ENCODE measurements around the gene ABCC4.
"Not testable (repeated sequence)": the region's sequence is repeated elsewhere in the genome, so short reads cannot be mapped to it uniquely, and the experiment has no call there.

Gene ABCC4

DNA sequence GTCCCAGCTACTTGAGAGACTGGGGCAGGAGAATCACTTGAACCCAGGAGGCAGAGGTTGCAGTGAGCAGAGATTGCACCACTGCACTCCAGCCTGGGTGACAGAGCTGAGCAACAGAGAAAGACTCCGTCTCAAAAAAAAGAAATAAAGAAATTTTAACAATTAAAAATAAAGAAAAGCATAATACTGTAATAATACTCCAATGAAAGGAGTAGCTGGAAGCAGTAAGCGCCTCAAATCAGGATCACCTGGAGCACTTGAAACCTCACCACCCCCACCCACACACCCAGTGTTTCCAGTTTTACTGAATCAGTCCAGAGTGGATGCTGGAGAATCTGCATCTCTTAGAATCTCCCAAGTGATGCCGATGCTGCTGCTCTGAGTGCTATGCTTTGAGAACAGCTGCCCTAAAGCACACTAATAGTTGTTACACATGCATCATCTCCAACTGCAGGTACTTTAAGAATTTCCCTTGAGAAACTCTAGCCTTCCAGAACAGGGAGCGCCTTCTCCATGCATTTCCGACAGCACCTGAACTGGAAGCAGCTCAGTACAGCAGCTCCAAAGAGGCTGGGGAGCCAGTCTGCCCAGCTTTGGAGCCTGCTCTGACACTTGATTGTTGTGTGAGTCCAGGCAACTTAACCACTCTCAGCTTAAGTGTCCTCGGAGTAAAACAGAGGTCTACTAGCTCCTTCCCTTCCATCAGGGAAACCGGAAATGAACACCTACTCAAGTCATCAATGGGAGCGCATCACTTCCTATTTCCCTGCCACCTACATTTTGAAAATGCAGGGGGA is 2.9 kb downstream of the ABCC4 start:
- DNase-seq (ENCODE audit: low read depth, low spot score), result no peak

DNA sequence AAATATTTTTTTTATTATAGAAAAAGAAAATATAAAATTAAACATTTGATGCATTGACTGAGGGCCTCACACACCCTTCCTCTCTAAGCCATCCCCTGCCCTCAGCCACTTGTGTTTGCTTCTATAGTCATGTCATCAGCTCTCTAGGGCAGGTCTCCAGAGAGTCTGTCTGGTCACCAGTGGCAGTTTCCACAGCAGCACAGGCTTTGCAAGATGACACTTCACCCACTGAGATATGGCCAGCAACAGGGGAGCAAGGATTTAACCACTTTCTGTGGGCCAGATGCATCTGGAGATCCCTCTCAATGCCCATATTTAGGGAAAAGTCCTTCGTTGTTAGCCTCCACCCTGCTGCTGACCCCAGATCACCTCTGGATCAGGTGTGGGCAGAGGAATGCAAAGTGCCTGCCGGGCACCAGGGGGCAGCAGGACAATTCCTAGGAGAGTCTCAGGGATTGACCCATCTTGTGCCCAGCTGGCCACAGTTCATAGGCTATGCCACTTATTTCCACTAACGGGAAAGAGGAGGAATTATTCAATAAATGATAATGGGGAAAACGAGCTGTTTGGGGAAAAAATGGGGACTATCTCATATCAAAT is 4.8 kb downstream of the ABCC4 start:
- no peak for DNase-seq (ENCODE audit: low read depth, low spot score)

DNA sequence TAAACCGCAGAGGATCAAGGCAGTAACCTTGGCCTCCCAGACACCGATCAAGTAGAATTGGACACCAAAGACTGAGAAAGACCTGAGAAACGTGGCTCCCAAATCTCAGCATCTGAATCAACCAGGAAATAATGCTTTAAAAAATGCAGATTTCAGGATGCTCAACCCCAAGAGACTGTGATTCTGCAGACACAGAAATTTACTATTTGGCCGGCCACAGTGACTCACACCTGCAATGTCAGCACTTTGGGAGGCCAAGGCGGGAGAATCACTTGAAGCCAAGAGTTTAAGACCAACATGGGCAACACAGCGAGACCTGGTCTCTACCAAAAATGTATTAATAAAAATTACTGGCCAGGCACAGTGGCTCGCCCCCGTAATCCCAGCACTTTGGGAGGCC is 6.2 kb downstream of the ABCC4 start:
- DNase-seq (ENCODE audit: low read depth, low spot score), result no peak

DNA sequence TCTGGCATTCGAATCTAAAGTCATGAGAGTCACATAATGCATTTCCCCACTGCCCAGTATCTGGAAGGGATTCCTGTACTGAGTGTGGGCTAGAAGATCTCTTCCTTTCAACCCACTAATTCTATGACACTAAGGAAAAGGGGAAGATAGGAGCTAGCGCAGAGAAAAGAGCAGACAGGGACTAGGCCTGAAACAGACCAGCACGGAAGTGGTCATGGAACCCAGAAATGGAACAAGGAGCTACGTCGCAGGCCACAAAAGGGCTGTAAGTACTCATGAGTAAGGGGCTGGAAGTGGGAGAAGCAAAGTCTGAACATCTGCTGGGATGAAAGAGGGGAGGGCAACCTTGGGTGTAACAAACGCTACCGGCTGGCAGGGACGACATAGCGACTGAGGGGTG is 8.6 kb downstream of the ABCC4 start:
- DNase-seq (ENCODE audit: low read depth, low spot score), result no peak

DNA sequence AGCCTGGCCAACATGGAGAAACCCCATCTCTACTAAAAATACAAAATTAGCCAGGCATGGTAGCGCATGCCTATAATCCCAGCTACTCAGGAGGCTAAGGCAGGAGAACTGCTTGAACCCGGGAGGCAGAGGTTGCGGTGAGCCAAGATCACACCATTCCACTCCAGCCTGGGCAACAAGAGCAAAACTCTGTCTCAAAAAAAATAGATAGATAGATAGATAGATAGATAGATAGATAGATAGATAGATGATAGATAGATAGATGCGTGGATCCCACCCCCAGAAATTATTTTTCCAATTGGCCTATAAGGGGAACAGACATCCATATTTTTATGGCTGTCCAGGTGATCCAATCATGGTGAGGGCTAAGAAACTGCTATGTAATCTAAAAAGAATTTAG is 11.3 kb downstream of the ABCC4 start:
- DNase-seq (ENCODE audit: low read depth, low spot score), result not testable (repeated sequence)

DNA sequence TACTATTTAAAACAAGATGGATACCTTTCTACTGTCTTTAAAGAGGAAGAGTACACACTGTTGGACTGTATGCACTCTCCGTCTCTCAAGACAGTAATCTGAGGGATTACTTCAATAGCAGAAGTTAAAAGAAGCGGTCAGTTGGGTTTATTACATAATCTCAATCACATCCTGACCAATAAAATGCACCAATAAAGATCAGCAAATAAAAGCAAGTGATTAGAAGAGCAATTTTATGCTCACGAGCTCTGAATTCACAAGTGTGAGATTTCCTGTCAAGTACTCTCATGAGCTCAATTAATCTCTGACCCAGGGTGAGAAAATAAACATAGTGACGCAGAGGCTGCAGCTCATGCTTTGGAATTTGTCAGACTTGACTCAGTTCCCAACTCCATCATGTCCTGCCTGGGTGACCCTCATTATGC is 12.2 kb downstream of the ABCC4 start:
- DNase-seq (ENCODE audit: low read depth, low spot score), result no peak

DNA sequence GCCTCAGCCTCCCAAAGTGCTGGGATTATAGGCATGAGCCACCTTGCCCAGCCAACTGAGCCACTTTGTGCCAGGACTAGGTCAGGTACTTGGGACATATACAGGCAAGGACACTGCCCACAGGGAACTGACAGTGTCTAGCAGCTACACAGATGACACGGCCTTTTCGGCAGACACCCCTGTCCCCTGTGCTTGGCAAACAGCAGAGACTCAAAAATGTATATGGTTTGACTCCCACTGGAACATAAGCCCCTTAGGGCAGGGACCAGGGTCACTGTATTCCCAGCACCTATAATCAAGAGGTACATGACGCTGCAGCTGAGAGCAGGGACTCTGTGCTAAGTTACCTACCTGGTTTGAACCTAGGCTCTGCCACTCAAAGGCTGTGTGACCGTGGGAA is 16.8 kb downstream of the ABCC4 start:
- no peak for DNase-seq (ENCODE audit: low read depth, low spot score)

DNA sequence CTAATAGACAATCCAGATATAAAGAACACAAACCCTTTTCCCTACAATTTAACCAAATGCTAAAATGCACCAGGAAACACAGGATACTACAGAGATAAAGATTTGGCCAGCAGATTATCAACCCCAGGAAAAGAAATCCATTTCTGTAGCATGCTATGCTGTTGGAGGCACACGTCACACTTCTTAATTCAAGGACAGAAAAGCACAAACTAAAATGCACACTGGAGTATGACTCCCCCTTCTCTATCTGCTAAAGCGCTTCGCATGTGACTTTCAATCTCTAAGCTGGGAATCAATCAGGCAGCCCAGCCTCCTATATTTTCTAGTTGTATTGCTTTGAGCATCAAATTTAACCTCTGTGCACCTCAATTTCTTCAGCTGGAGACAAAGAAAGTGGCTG is 22.2 kb downstream of the ABCC4 start:
- DNase-seq (ENCODE audit: low read depth, low spot score), result no peak

DNA sequence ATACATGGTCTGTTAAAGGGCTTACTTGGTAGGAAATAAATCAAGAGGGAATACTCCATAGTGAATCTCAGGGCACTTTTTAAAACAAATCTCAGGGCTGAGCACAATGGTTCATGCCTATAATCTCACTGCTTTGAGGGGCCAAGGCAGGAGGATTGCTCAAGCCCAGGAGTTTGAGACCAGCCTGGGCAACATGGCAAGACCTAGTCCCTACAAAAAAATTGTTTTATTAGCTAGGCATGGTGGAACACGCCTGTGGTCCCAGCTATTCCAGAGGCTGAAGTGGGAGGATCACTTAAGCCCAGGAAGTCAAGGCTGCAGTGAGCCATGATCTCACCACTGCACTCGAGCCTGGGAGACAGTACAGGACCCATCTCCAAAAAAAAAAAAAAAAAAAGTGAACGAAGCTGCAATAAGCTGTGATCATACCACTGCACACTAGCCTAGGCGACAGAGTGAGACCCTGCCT is 25.2 kb downstream of the ABCC4 start:
- DNase-seq (ENCODE audit: low read depth, low spot score), result no peak

DNA sequence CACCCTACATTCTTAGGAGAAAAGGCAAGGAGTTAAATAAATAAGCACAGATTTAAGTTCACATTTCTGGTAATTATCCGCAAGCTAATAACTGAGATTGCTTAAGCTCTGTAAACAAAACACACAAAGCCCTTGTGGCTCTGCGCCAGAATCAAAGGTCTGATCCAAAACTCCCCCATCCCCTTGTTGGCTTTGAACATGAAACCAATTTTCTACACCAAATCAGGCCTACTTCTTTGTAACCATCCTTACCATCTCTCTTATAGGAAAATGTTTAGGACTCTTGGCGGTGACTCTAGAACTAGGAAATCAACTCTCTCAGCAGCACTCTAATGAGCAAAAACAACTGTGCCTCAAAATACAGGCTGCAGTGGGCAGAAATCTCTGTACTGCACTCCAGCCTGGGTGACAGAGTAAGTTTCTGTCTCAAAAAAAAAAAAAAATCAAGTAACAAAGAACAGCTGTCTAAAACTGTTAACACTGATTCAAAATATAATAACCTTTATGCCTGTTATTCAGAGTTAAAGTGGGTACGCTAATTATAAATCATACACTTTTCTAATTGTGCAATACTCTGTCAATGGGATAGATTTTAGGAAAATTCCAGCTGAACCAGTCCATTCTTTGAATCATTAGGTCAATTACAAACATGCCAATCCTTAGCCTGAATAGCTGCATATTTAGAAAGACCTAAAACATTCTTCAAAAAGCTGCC is 25.8 kb downstream of the ABCC4 start:
- no peak for DNase-seq (ENCODE audit: low read depth, low spot score)

DNA sequence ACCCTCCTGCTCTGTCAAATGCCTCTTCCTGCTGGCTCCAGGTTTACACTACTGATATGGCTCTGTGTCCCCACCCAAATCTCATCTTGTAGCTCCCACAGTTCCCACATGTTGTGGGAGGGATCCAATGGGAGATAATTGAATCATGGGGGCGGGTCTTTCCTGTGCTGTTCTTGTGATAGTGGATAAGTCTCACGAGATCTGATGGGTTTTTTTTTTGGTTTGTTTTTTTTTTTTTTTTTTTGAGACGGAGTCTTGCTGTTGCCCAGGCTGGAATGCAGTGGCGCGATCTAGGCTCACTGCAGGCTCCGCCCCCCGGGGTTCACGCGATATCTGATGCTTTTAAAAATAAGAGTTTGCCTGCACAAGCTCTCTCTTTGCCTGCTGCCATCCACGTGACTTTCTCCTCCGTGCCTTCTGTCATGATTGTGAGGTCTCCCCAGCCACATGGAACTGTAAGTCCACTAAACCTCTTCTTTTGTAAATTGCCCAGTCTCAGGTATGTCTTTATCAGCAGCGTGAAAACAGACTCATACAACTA is 27.6 kb downstream of the ABCC4 start:
- not testable (repeated sequence) for DNase-seq (ENCODE audit: low read depth, low spot score)

DNA sequence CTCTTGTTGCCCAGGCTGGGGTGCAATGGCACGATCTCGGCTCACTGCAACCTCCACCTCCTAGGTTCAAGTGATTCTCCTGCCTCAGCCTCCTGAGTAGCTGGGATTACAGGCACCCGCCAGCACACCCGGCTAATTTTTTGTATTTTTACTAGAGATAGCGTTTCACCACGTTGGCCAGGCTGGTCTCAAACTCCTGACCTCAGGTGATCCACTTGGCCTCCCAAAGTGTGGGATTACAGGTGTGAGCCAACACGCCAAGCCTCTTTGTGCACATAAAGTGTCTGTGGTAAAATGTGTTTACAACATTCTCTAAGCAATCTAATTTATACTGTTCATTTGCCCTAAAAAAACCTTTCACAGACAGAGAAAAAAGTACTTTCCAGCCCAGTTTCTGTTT is 29.2 kb downstream of the ABCC4 start:
- DNase-seq (ENCODE audit: low read depth, low spot score), result not testable (repeated sequence)

DNA sequence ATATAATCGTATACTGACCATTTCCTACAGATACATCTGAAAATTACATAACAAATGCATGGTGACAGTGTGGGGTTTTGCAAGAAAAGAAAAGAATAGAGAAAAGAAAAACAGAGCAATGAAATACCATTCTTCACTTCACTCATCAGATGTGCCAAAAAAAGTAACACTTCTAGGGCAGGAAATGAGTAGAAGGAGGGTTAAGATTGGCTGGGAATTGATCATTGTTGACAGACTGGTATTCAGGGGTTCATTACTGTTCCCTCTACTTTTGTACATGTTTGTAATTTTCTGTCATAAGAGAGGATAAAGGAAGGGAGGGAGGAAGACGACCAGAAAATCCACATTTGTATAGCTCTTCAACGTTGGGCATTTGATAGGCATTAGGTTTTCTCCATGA is 31.5 kb downstream of the ABCC4 start:
- no peak for DNase-seq (ENCODE audit: low read depth, low spot score)

DNA sequence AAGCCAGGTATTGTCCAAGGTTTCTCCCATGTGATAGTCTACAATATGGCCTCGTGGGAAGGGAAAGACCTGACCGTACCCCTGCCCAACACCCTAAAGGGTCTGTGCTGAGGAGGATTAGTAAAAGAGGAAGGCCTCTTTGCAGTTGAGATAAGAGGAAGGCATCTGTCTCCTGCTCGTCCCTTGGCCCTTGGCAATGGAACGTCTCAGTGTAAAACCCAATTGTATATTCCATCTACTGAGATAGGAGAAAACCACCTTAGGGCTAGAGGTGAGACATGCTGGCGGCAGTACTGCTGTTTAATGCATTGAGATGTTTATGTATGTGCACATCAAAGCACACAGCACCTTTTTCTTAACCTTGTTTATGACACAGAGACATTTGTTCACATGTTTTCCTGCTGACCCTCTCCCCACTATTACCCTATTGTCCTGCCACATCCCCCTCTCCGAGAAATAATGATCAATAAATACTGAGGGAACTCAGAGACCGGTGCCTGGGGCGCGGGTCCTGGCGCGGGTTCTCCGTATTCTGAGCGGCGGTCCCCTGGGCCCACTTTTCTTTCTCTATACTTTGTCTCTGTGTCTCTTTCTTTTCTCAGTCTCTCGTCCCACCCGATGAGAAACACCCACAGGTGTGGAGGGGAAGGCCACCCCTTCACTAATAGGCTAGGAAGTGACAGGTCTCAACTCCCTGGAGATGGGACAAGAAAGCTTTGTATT is 32.7 kb downstream of the ABCC4 start:
- not testable (repeated sequence) for DNase-seq (ENCODE audit: low read depth, low spot score)

DNA sequence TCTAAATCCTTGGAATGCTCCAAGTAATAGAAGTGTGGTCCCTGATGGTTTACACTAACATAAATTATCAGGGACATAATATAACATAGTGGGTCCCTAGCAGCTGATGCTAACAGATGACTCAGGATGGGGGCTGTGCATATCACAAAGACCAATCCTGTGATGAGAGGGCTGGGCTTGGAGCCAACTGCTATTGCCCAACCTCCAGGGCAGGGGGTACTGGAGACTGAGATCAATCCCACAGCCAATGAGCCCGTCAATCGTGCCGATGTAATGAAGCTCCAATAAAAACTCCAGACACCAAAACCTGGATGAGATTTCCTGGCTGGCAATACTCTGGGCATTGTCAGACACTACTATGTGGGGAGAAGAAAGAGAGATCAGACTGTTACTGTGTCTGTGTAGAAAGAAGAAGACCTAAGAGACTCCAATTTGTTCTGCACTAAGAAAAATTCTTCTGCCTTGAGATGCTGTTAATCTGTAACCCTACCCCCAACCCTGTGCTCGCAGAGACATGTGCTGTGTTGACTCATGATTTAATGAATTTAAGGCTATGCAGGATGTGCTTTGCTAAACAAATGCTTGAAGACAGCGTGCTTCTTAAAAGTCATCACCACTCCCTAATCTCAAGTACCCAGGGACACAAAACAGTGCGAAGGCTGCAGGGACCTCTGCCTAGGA is 33.4 kb downstream of the ABCC4 start:
- peak; percentile 36 for DNase-seq (ENCODE audit: low read depth, low spot score)

DNA sequence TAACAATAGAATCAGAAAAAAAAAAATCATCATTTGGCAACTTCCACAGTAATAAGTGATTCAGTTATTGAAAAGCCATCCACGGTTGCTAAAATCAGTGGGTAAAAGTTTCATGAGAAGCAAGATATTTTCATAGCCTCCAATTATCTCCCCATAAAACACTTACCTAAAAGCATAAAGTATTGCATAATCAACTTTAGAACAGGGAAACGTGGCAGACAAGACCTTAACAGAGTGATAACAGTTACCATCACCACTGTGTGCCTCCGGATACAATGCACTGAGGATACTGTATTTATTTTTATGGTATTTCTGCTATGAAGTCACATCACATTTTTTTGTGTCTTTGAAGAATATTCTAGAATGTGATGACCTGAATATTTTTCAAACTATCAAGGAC is 37.0 kb downstream of the ABCC4 start:
- no peak for DNase-seq (ENCODE audit: low read depth, low spot score)

DNA sequence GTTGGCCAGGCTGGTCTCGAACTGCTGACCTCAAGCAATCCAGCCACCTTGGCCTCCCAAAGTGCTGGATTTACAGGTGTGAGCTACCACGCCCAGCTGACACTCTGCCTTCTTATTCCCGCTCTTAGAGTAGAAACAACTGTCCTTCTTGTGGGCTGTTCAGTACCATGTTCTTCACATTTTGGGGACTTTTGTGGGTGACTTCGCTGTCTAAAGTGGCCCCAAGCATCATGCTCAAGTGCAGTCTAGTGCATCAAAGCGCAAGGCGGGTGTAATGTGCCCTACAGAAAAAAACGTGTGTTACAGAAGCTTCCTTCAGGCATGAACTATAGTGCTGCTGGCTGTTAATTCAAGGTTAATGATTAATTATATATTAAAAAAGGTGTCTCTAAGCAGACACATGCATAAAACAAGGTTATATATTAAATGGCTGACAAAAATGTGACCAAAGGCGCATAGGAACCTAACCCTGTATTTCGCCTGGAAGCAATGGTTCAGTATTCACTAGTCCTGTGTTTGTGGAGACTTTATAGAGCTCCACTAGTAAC is 38.3 kb downstream of the ABCC4 start:
- DNase-seq (ENCODE audit: low read depth, low spot score), result no peak

DNA sequence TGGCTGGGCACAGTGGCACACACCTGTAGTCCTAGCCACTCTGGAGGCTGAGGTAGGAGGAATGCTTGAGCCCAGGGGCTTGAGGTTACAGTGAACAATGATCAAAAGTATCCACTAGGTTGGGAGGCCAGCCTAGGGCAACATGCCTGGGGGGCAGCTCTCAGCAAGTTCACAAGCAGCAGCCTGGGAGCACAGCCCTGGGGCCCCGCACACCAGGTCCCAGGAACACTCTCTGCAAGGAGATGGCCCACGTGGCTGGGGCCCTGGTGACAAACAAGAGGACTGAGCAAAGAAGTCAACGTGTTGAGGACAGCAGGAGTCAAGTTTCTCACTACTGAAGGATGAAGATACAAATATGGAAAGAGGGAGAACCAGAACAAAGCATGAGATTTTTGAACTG is 39.3 kb downstream of the ABCC4 start:
- DNase-seq (ENCODE audit: low read depth, low spot score), result no peak

DNA sequence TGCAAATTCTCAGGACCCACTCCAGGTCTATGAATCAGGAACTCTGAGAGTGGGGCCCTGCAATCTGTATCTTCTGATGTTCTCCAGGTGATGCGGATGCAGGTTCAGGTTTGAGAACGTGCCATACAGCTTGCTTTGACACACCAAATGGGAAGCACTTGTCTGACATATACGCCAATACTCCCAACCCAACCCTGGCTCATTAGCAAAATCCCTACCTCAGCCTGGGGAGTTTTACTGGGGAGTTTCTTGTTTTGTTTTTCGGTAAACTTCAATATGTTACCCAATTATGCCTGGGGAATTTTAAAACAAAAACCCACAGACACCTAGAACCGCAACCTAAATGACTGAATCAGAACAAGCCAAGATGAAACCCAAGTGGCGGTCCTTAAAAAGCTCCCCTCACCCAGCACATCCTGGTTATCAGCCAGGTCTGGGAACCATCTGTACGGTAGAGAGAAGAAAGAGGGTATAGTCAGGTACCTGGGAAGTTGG is 41.2 kb downstream of the ABCC4 start:
- no peak for DNase-seq (ENCODE audit: low read depth, low spot score)

DNA sequence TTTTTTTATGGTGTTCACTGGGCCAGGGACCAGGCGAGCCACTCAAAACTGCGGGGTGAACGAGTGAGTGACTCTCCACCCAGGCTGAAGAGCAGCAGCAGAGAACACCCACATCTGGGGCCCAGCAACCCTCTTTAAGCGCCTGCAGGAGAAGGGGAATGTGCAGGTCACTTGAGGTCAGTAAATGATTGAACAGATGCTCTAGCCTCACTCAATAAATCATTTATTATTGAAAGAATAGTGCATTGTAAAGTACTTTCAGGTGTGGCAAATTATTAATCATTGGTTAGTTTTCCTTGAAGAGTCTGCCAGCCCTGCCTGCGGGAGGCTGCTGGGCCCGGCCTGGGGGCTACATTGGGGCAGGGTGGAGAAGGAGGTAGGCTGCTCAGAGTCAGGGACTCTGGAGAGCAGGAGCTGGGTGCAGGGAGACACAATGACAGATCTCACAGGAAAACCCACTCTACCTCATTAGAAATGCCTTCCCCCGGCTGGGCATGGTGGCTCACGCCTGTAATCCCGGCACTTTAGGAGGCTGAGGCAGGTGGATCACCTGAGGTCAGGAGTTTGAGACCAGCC is 42.5 kb downstream of the ABCC4 start:
- DNase-seq (ENCODE audit: low read depth, low spot score), result no peak
